Renal cortex interstitium (tissue), 11 donors: ENCODE measurements around the gene METRN. TPM values are rescaled to one million over a fixed set of nuclear protein-coding genes. Genes with fewer than 3 reads are reported as not detected.

Experiments used
- DNase-seq, 11 donors: peaks; one replicate each; pipeline ENCODE4 v3.0.0-alpha.2; 2013; ENCODE audit warnings: low read depth in 9 of 11, low spot score in 4 of 11; ENCODE audit errors: extremely low read depth in 1 of 11
- polyA plus RNA-seq, 3 donors: library from polyadenylated mRNA; unstranded; fragments of 120-200 nt; gene quantifications; one replicate each; pipeline ENCODE4 v1.2.1, GENCODE V29; 2013; ENCODE audit not compliant: insufficient read length in 3 of 3

The METRN gene
- polyA plus RNA-seq, 3 donors: 4.0 to 15.4 (median 11.3) TPM

- no peak for DNase-seq
Measured at GRCh38 chr16:674968-675883, 39.7 kb upstream of the METRN start, which contains the start of gene RHBDL1. Gene RHBDL1 (plus strand): TSS chr16:675671. CDS start chr16:675791, 120 bp downstream.

GRCh38 chr16:675884-676564 is 38.9 kb upstream of the METRN start:
- no peak for DNase-seq

- no peak for DNase-seq
Measured at GRCh38 chr16:676565-676902, 38.4 kb upstream of the METRN start.

- no peak for DNase-seq
Measured at GRCh38 chr16:676913-677312, 38.0 kb upstream of the METRN start.

- no peak for DNase-seq
Measured at GRCh38 chr16:677316-678190, 37.4 kb upstream of the METRN start.

- no peak for DNase-seq
Measured at GRCh38 chr16:678209-678857, 36.6 kb upstream of the METRN start.

GRCh38 chr16:678858-679813 is 35.8 kb upstream of the METRN start:
- DNase-seq: peak in 5 of 11 donors; percentile 33 to 61 (median 47)

- peak in 10 of 11 donors; percentile 47 to 83 (median 72) for DNase-seq
Measured at GRCh38 chr16:679814-680624, 34.9 kb upstream of the METRN start, which contains the start of gene STUB1. Gene STUB1 (plus strand): TSS chr16:680410. CDS start chr16:680526, 116 bp downstream.

- no peak for DNase-seq
Measured at GRCh38 chr16:680625-680945, 34.3 kb upstream of the METRN start.

GRCh38 chr16:680967-681745 is 33.8 kb upstream of the METRN start:
- DNase-seq: no peak

GRCh38 chr16:681746-682427 is 33.0 kb upstream of the METRN start:
- DNase-seq: no peak

- no peak for DNase-seq
Measured at GRCh38 chr16:682493-683395, 32.2 kb upstream of the METRN start.

GRCh38 chr16:683396-684070 is 31.4 kb upstream of the METRN start:
- no peak for DNase-seq

GRCh38 chr16:684071-684794 is 30.7 kb upstream of the METRN start, which contains the start of gene JMJD8:
Gene JMJD8 (minus strand): TSS chr16:684334. CDS start chr16:684319, 15 bp downstream.
- peak; percentile 80 to 94 (median 91) for DNase-seq
